ENCODE results near the gene SUPT3H.

Gene SUPT3H

DNA sequence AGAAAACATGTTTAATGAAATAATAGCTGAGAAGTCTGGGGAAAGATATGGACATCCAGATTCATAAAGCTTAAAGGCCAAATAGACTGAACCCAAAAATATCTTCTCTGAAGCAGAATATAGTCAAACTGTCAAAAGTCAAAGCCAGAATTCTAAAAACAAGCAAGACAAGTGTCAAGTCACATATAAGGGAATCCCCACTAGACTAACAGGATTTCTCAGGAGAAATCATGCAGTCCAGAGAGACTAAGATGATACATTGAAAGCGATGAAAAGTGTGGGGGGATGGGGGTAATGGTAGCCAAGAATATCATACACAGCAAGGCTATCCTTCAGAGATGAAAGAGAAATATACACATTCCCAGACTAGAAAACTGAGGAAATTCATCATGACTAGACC lies 162.0 kb downstream of the SUPT3H start:
- TF ChIP-seq, protein P1, sequence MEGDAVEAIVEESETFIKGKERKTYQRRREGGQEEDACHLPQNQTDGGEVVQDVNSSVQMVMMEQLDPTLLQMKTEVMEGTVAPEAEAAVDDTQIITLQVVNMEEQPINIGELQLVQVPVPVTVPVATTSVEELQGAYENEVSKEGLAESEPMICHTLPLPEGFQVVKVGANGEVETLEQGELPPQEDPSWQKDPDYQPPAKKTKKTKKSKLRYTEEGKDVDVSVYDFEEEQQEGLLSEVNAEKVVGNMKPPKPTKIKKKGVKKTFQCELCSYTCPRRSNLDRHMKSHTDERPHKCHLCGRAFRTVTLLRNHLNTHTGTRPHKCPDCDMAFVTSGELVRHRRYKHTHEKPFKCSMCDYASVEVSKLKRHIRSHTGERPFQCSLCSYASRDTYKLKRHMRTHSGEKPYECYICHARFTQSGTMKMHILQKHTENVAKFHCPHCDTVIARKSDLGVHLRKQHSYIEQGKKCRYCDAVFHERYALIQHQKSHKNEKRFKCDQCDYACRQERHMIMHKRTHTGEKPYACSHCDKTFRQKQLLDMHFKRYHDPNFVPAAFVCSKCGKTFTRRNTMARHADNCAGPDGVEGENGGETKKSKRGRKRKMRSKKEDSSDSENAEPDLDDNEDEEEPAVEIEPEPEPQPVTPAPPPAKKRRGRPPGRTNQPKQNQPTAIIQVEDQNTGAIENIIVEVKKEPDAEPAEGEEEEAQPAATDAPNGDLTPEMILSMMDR (IDR thresholded peaks at IDR 0.05; ENCODE audit: insufficient read depth, missing control alignments), result no peak
- DNase-seq (ENCODE audit: insufficient read length, low spot score) (no peak), FAIRE-seq (no peak)

DNA sequence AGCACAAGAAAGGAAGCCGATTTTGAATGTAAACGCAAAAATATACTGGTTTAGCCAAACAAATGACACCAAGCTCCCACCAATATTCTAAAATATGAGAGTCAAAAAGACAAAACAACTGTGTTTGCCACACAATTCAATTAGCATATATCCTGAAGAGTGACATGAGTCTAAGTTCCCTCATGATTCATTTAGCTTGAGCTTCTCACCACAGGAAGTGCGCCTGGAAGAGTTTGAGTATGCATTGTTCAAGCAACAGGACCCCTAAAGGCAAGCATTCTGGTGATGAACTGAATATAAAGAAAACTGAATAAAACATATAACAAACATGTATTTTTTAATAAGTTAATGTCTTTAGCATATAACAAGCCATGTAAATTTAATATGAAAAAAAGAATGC lies 164.8 kb downstream of the SUPT3H start:
- FAIRE-seq, result no peak
- no peak for DNase-seq (ENCODE audit: insufficient read length, low spot score)
- TF ChIP-seq, protein P1 (IDR thresholded peaks at IDR 0.05; ENCODE audit: insufficient read depth, missing control alignments), result no peak

DNA sequence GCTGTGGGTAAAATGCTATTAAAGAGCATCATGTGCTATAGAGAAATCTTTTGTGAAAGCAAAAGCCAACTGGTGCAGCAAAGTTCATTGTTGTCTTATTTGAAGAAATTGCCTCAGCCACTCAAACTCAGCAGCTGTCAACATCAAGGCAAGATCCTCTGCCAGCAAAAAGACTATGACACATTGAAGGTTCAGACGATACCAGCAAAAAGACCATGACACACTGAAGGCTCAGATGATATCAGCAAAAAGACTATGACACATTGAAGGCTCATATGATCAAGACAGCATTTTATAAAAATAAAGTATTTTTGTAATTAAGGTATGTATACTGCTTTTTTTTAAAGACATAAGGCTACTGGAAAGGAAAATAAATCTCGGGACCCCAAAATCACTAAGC lies 168.0 kb downstream of the SUPT3H start:
- no peak for FAIRE-seq
- TF ChIP-seq, protein P1 (IDR thresholded peaks at IDR 0.05; ENCODE audit: insufficient read depth, missing control alignments), result no peak
- DNase-seq (ENCODE audit: insufficient read length, low spot score), result no peak

DNA sequence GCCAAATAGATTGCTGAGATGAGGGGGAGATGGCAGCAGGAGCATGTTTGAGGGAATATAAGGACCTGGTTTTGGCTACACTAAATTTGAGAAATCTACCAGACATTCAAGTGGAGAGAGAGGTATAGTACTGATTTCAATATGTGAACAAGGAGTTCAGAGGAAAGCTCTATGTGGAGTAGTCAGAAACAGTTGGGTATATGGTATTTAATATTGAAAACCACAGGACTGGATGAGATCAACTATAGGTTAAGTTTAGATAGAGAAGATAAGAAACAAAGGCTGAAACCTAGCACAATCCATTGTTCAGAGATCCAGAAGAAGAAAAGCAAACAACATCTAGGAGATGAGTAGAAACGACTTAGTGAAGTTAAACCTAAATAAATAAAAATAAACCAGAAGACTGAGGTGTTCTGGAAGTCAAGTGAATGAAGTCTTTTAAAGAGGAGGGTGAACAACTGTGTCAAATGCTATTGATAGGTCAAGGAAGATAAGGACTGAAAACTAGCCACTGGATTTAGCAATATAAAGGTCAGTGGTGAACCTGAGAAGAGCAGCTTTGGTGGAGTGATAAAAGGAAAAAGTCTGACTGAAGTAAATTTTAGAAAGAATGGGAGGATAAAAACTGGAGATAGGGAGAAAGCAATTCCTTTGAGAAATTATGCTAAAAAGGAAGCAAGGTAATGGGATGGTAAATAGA lies 170.8 kb downstream of the SUPT3H start:
- FAIRE-seq, result no peak
- TF ChIP-seq, protein P1 (IDR thresholded peaks at IDR 0.05; ENCODE audit: insufficient read depth, missing control alignments), result no peak
- no peak for DNase-seq (ENCODE audit: insufficient read length, low spot score)

DNA sequence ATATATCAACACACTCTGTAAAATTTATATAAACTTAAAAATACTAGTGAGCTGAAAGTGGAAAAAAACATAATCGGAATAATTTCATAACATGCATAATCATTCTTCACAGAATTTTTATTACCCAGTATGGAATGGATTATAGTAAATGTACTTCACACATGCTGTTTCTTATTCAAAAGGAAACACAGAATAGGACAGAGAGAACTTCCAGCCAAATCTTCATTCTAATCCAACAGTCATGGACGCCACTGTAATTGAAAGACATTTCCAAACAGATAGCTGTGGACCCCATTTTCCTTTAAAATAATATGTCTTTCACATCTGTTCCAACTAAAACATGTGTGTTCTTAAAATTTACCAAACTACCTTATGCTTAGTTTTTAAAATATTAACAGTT lies 176.2 kb downstream of the SUPT3H start:
- no peak for FAIRE-seq
- TF ChIP-seq, protein P1 (IDR thresholded peaks at IDR 0.05; ENCODE audit: insufficient read depth, missing control alignments), result no peak
- DNase-seq (ENCODE audit: insufficient read length, low spot score), result no peak

DNA sequence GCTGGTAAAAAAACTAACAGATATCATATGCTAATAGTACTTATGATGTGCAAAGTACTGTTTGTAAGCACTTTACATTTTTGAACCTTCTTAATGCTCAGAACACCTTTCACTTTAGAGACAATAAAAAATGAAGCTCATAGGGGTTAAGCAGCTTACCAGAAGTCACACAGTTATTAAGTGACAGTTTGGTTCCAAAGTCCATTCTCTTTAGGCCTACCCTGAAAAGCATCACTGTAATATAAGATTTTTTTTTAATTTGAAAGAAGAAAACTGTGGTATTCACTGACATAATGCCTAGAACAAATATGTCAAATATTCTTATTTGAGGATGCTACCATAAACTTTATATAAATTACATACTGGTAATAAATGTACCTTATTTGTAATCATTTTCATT lies 177.2 kb downstream of the SUPT3H start:
- no peak for DNase-seq (ENCODE audit: insufficient read length, low spot score)
- FAIRE-seq, result peak; percentile 66
- TF ChIP-seq, protein P1 (IDR thresholded peaks at IDR 0.05; ENCODE audit: insufficient read depth, missing control alignments), result no peak

DNA sequence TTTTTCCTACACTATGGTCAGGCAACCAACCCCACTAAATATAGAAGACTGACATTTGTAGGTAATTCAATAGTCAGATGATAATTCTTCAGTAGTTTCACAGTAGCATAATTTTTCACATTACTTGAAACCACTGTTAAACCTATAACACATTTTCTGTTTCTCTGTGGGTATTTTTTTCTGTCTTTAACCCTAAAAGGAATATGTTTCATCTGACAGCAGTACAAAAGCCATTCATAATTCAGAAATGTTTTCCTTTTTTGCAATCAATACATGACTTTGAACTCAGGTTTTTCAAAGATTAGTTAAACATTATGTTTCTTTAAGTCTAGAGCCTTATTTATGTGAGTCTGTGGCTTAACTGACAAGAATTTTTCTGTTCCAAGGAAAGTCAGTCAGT lies 178.2 kb downstream of the SUPT3H start:
- peak; percentile 61 for FAIRE-seq
- DNase-seq (ENCODE audit: insufficient read length, low spot score), result no peak
- TF ChIP-seq, protein P1 (IDR thresholded peaks at IDR 0.05; ENCODE audit: insufficient read depth, missing control alignments), result no peak
